Ishikawa (cell line): ENCODE measurements around the gene PCDHGA1.

Experiments
- CEBPB ChIP-seq: IDR thresholded peaks from 2 replicates; pipeline ENCODE4 v1.6.1; 2012
- CREB1 ChIP-seq: IDR thresholded peaks from 2 replicates; pipeline ENCODE4 v1.6.1; 2012; ENCODE audit warnings: low read depth
- EGR1 ChIP-seq: IDR thresholded peaks from 2 replicates; pipeline ENCODE4 v1.6.1; 2012
- EP300 ChIP-seq: IDR thresholded peaks from 2 replicates; pipeline ENCODE4 v1.6.1; 2012; ENCODE audit warnings: borderline replicate concordance
- FOXM1 ChIP-seq: IDR thresholded peaks from 2 replicates; pipeline ENCODE4 v1.6.1; 2012; ENCODE audit warnings: low read depth, borderline replicate concordance
- NFIC ChIP-seq: IDR thresholded peaks from 2 replicates; pipeline ENCODE4 v1.6.1; 2012
- RAD21 ChIP-seq: IDR thresholded peaks from 2 replicates; pipeline ENCODE4 v1.6.1; 2012; ENCODE audit warnings: low read depth
- TAF1 ChIP-seq: IDR thresholded peaks from 2 replicates; pipeline ENCODE4 v1.6.1; 2012; ENCODE audit warnings: low read depth, mild to moderate bottlenecking
- TCF12 ChIP-seq: IDR thresholded peaks from 2 replicates; pipeline ENCODE4 v1.6.1; 2012; ENCODE audit warnings: low read depth
- TEAD4 ChIP-seq: IDR thresholded peaks from 2 replicates; pipeline ENCODE4 v1.6.1; 2012
- USF1 ChIP-seq: IDR thresholded peaks from 2 replicates; pipeline ENCODE4 v1.6.1; 2012
- YY1 ChIP-seq: IDR thresholded peaks from 2 replicates; pipeline ENCODE4 v1.6.1; 2012; ENCODE audit warnings: low read depth
- ZBTB7A ChIP-seq: IDR thresholded peaks from 2 replicates; pipeline ENCODE4 v1.6.1; 2012; ENCODE audit warnings: low read depth
- TF ChIP-seq, protein P1 (sequence below): IDR thresholded peaks from 2 replicates; pipeline ENCODE4 v1.6.1; 2012
- TF ChIP-seq, protein P2 (sequence below): IDR thresholded peaks from 2 replicates; pipeline ENCODE4 v1.6.1; 2012; ENCODE audit warnings: low read depth, mild to moderate bottlenecking

The PCDHGA1 gene

GRCh38 chr5:141313711-141314110 is 16.6 kb upstream of the PCDHGA1 start:
- TF ChIP-seq RAD21 (no peak), EP300 (no peak), TEAD4 (no peak), TCF12 (no peak), CREB1 (no peak), EGR1 (no peak), YY1 (no peak)
- TF ChIP-seq, protein P1, sequence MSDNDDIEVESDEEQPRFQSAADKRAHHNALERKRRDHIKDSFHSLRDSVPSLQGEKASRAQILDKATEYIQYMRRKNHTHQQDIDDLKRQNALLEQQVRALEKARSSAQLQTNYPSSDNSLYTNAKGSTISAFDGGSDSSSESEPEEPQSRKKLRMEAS: no peak

- TF ChIP-seq CEBPB: no peak
- TF ChIP-seq EP300: no peak
- no peak for TF ChIP-seq TAF1
- TF ChIP-seq NFIC: no peak
- TF ChIP-seq FOXM1: no peak
- TF ChIP-seq TCF12: no peak
- TF ChIP-seq USF1: no peak
- TF ChIP-seq, protein P2, sequence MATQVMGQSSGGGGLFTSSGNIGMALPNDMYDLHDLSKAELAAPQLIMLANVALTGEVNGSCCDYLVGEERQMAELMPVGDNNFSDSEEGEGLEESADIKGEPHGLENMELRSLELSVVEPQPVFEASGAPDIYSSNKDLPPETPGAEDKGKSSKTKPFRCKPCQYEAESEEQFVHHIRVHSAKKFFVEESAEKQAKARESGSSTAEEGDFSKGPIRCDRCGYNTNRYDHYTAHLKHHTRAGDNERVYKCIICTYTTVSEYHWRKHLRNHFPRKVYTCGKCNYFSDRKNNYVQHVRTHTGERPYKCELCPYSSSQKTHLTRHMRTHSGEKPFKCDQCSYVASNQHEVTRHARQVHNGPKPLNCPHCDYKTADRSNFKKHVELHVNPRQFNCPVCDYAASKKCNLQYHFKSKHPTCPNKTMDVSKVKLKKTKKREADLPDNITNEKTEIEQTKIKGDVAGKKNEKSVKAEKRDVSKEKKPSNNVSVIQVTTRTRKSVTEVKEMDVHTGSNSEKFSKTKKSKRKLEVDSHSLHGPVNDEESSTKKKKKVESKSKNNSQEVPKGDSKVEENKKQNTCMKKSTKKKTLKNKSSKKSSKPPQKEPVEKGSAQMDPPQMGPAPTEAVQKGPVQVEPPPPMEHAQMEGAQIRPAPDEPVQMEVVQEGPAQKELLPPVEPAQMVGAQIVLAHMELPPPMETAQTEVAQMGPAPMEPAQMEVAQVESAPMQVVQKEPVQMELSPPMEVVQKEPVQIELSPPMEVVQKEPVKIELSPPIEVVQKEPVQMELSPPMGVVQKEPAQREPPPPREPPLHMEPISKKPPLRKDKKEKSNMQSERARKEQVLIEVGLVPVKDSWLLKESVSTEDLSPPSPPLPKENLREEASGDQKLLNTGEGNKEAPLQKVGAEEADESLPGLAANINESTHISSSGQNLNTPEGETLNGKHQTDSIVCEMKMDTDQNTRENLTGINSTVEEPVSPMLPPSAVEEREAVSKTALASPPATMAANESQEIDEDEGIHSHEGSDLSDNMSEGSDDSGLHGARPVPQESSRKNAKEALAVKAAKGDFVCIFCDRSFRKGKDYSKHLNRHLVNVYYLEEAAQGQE: no peak
- TF ChIP-seq CREB1: no peak
Observed at GRCh38 chr5:141319202-141319601, 11.1 kb upstream of the PCDHGA1 start.

DNA sequence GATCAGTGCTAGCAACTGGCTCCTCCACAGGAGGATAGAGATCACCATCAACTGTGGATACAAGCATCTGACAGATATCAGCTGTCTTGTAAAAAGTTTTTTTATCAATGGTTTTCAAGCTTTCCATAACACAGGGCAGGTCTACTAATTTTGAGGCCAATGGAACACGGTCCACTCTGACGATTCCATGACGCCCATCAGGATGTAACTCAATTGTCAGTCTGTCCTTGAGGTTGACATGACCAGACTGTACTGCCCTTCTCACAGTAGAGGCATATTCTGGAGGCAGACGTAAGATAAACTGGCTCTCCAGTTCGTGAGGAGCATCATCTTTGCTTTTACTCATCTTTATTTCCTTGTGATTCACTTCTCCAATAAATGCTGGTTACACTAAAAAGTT is 10.6 kb upstream of the PCDHGA1 start:
- TF ChIP-seq RAD21: no peak
- TF ChIP-seq, protein P1: no peak
- no peak for TF ChIP-seq TCF12
- TF ChIP-seq TAF1: no peak
- no peak for TF ChIP-seq FOXM1
- no peak for TF ChIP-seq USF1
- no peak for TF ChIP-seq NFIC
- TF ChIP-seq EGR1: no peak
- TF ChIP-seq, protein P2: no peak
- no peak for TF ChIP-seq EP300
- no peak for TF ChIP-seq CEBPB
- no peak for TF ChIP-seq ZBTB7A
- TF ChIP-seq CREB1: no peak
- no peak for TF ChIP-seq TEAD4
- no peak for TF ChIP-seq YY1

DNA sequence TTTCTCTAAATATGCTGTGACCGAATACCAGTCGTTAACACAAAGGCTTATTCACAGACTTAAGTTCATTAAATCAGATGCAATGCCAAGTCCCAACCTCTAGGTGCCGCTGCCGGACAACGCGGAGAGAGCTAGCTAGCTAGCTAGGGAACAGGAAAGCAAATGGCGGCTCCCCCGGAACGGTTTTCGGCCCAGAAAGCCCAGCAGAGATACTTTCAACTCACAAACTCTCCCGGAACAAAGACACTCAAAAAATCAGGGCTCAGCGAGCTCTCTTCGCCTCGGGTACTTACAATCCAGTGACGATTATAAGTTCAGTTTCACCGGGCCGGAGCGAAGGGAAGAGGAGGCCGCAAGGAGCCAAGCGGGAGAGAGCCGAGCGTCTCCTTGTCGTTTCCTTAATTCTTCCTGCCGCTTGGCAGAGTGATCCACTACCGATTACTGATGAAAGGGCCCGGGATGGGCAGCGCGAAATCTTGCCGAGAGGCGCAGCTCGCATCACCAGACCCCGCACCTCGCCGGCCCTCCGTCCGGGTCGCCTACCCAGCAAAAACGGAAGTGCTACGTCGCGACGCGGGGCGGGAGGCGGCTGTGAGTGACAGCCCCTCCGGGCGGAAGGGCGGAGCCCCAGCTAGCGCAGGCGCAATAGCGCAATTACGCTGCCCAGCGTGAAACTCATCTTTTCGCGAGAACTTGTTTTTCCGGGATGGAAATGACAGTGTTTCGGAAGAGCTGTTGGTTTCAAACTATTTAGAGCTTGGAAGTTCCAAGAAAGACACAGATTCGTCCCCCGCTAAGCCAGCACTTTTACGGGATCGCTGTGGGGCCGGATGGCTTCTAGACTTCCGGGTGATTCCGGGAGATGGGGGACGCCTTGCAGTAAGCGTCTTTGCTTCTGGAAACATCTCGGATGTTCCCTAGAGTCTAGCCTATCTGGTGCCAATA is 9.8 kb upstream of the PCDHGA1 start, which contains the start of gene TAF7:
Gene TAF7 (minus strand): TSS at position 560 of the 945 bp plus-strand sequence. CDS start 740 bp downstream, outside the sequence.
- TF ChIP-seq USF1 (no peak), YY1 (peak; percentile 89), TCF12 (peak; percentile 38), TAF1 (peak; percentile 91), RAD21 (peak; percentile 45), CEBPB (0 out of 2 replicates have a peak, but pooled peaks have one; percentile 2), NFIC (peak; percentile 14; the same call in 1 of the 2 replicates), EGR1 (no peak)
- TF ChIP-seq, protein P1: peak; percentile 72

GRCh38 chr5:141322261-141322660 is 8.1 kb upstream of the PCDHGA1 start:
- TF ChIP-seq EP300: no peak
- no peak for TF ChIP-seq CREB1
